Measurements from ENCODE around the gene RNF44.
A peak's percentile ranks its signal among the peaks of the same experiment; 100 is the strongest.
"Not testable (repeated sequence)": the region's sequence is repeated elsewhere in the genome, so short reads cannot be mapped to it uniquely, and the experiment has no call there.

The RNF44 gene

DNA sequence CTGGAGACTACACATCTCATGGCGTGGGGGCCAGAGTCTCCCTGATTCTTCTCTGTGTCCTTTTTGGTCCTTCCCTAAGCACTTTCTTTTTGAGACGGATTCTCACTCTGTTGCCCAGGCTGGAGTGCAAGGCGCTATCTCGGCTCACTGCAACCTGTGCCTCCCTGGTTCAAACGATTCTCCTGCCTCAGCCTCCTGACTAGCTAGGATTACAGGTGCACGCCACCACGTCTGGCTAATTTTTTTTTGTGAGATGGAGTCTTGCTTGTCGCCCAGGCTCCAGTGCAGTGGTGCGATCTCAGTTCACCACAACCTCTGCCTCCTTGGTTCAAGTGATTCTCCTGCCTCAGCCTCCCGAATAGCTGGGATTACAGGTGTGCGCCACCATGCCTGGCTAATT lies 13.7 kb upstream of the RNF44 start:
- DNase-seq = not testable (repeated sequence)

DNA sequence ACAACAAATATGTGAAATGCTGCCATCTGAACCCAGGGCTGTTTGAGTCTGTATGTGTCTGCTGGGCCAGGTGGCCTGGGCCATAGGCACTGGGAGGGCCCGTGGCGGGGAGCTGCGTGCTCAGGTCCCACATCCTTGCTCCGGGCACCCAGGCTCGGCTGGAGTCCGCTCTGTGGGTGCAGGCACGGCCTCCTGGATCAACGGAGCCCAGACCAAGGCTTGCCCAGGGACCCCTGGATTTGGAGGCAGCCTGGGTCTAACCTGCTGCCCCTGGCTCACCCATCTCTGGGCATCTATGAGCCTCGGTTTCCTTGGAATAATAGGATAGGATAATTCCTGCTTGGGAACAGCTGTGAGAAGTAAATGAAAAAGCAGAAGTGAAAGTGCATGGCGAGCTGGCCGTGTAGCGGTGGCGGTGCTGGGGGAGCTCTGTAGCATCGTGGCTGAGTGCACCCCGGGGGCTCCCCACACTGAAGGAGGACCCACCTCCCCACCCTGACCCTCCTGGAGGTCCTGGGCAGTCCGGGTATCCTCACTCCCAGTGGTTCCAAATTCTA lies 13.2 kb upstream of the RNF44 start:
- DNase-seq = no peak

DNA sequence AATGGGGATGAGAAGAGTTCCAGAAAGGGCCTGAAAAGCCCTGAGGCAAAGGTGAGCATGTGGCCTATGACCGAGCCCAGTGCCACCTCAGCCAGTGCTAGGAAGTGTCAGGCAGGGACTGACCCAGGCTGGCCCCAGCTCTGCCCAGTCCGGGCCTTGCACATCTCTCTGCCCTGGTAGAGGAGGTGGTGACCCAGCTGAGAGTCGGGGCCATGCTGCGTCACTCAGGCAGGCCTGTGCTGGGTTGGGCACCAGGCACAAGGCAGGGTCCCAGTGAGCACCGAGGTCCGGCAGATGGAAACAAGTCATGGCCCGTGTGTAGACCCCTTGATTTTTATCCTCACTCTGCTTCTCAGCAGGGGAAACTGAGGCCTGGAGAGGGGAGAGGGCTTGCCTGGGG lies 12.7 kb upstream of the RNF44 start:
- DNase-seq = no peak

DNA sequence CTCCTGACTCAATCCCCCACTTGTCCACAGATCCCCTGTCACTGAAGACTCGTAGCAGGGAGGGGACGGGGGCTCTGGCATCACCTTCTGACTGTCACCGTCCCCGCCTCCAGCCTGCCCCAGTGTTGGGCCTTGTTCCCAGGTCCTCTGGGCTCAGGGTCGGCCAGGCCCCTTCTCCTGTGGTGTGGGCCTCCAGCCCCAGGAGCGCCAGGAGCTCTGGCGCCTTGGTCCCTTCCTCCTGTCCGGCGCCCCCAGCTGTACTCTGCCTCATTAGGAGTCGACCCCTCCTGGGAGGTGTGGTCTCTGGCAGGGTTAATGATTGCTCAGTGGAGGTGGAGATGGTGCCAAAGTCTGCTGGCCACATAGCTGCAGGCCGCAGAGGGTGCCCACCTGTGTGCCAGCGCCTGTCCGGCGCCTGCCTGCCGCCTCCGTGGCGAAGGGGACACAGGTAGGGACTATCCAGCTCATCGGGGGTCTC lies 11.8 kb upstream of the RNF44 start, which contains the start of gene CDHR2:
Gene CDHR2 (plus strand): TSS at position 376 of the 478 bp plus-strand sequence. CDS start 16,011 bp downstream, outside the sequence.
- DNase-seq = no peak

DNA sequence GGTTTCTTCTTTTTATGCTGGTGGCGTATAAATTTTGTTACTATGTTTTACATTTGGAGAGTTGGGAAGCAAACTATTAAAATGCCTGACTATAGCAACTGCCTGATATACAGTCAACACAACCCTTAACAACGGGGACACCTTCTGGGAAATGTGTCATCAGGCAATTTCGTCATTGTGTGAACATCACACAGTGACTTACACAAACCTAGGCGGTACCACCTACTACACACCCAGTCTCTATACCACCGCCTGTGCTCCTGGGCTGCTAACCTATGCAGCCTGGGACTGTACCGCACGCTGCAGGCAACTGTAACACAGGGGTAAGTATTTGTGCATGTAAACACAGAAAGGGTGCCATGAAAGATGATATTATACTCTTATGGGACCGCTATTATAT lies 10.6 kb upstream of the RNF44 start:
- DNase-seq = no peak

DNA sequence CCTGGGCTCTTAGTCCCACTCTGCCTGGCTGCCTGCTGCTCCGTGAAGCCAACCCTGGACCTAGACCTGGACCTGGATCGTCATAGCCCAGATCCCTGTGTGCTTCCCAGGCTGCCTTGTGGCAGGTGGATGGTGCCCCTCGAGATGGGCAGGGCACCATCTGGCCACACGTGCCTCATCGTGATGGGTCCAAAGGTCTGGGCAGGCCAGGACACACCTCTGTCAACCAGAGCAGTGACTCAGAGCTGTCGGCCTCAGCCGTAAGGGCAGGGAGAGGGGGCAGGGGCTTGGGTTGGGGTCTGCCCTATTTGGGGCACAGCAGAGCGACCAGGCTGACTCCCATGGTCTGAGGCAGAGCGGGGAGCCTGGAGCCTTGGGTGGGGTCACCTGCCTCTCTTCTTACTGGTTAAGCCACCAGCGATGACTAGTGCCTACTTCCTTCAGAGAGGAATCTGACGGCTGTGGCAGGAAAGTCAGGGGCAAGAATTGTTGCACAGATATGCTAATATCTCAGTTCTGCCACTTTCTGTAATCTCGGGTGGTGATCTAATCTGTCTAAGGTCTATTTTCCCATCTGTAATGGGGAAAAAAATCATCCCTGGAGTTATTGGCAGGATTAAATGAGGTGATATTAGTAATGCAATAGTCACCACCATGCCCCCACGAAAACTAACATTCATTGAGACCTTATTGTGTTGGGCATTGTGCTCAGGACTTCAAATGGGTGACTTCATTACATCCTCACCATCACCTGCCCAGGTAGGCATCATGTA lies 8.7 kb upstream of the RNF44 start:
- DNase-seq = no peak

DNA sequence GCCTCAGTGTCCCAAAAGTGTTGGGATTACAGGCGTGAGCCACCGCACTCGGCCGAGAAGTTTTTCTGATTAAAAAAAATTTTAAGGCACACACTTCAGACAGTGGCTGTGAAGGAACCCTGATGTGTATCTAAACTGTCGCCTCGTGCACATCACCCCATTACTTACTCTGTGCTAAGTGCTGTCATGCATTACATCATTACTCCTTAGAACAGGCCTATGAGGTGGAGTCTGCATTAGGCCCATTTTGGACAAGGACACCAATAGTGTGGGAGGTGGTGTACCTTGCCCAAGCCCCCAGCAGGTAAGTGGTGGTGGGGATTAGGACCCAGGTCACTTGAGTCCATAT lies 8.2 kb upstream of the RNF44 start:
- DNase-seq = no peak

DNA sequence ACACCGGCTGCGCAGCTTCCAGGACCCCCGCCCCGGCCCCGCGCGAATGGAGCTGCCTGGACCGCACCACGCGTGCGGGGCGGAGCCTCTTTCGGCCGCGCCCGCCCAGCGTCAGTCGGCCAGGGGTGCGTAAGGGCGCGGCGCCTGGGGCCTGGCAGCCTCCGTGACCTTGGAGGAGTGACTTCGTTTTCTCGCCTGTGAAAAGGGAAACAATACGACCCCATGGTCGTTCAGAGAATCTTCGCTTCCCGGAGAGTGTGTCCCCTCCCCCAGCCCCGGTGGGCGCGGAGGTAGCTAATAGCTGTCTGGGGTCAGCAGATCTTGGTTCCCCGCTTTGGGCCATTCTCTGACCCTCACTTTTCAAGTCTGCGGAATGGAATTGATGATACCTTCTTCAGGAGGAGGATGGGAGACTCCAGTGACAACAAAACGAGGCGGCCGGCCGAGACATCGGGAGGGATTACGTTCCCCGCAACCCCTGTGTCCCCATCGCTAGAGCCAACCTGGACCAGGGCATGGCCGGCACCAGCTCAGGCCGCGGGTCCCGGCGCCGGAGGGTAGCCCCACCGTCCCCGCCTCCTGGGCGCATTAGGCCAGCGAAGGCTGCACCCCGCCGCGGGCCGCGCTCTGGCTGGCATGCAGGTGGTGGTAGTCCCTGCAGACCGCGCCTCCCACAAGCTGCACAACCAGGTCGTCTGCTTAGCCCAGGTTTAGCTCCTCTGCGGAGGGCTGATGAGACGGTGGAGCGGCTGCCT lies 6.4 kb upstream of the RNF44 start:
- DNase-seq = peak; percentile 62

DNA sequence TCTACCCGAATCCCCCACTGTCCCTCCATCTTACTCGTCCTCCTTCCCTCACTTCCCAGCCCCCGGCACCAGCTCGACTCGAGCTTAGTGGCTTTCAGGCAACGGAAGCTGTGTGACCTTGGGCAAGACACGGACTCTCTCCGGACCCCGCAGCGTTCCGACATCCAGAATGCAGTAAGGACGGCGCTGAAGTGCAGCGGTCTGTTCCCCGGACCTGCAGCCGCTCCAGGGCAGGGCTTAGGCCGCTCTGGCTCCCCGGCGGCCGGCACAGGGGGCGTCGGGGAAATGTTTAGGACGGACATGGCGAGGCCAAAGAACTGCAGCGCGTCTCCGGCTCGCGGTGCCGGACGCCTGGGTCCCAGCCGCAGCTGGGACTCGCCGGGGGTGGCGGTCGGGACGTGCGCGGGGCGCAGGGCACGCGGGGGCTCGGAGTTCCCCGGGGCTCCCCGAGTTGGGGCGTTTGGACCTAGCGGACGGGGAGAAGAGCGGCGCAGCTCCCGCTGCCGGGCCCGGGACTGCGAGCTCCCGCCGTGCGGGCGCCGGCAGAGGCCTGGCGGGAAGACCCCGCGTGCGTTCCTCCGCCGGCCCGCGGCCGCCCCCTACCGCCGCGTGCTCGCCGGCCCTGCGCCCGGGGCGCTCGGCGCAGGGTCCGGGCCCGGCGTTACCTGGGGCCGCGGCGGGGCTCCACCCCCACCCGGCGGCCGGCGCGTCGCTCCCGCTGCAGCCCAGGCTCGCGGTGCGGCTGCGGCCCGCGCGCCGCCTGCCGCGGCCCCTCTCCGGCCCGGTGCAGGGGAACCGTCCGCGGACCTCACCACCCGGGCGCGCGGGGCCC lies 5.6 kb upstream of the RNF44 start:
- DNase-seq = peak; percentile 37

DNA sequence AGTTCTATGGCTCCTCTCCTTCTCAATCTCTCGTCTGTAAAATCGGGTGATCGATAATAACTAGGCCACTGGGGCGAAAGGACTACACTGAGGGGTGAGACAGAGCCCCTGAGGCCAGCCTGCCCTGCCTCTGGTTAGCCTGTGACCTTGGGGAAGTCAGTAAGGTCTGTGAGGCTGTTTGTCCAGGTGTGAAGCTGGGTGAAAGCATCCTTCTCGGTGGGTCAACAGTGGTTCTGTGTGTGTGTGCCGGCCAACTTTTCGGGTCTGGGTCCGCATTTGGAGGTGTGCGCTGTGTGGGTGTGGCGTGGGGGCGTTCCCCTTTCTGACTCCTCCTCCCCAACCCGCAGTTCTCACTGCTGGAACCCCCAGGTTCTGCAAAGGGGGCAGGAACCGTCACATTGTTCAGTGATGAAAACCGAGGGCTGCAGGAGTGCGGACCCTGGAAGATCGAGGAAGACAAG lies 5.0 kb upstream of the RNF44 start:
- no peak for DNase-seq

DNA sequence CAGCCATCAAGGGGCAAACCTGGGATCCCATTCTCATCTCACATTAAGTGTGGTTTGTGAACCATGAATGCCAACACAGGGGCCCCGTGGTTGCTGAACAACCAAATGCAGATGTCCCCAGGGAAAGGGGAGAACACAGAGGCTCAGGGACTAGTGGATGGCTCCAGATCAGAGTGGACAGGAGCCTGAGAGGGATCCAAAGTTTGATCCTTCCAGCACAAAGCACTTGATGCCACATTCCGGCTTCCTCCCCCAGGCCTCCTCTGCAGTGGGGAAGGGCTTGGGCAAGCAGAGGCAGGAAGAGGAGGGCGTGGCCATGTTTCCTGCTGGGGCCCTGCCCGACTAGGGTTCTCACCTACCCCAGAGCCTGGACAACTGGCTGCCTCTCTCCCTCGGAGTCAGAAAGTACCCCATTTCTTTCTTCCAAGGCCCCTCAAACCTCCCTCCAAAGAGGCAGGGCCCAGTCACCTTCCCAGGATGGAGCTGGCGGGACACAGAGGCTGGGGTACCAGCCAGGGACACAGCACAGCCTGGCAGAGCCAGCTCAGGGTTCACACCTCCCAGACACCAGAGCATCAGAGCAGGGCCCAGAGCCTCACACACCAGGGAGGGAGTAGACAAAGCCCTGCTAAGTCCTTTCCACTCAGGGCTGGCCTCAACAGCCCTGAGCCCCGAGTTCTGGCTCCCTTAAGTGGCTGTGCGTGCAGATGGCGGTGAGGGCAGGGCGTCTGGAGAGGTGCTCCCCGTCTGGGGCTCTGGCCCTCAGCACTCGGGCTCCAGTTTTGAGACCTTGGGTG lies 4.3 kb upstream of the RNF44 start:
- DNase-seq = no peak

DNA sequence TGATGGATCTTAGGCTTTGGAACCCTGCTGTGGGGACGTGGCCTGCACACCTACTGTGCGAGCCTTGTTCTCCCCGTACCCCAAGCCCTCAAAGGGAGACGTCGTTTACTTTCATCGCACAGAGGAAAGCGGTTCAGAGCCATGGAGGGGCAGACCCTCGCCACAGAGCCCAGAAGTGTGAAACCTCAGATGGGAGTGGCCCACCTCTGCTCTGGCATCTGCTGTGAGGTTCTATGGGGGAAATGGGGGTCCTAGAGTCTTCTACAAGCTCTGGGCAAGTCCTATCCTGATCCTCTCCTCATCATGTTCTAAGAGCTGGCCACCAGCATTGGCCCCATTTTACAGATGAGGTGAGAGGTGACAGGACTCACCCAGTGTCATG lies 3.7 kb upstream of the RNF44 start:
- DNase-seq = no peak

DNA sequence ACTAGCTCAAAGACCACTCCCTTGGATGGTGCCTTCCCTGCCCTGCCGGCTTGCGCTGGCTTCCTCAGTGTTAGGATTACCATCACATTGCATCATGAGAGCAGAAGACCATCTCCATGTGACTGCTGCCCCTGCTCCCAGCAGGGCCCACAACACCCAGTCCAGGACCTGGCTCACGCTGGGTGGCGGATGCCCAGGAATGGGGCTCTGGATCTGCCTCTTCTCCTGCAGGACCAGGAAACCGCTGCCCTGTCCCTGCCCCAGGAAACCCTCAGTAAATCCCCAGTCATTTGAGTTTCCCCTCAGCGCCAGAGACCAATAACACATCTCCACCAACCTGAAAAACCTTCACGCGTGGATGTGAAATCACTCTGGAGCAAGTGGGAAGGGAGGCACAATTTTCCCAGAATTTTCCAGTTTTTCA lies 3.3 kb upstream of the RNF44 start:
- no peak for DNase-seq

DNA sequence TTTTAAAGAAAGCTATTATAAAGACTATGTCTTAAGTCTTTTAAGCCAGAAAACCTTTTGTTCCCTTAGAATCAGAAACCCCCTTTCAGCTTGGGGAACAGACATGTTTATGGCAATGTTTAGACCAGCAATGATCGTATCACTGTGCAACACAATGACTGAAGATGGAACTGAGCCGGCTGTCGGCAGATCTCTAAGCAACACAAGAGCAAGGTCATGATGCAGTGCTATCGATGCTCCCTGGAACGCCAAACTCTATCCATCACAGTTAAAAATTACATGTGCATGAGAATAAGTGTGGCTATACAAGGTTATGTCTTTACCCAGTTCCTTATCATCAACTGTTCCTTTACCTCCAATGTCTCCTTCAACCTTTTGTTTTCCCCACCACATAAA lies 1.8 kb upstream of the RNF44 start:
- no peak for DNase-seq

DNA sequence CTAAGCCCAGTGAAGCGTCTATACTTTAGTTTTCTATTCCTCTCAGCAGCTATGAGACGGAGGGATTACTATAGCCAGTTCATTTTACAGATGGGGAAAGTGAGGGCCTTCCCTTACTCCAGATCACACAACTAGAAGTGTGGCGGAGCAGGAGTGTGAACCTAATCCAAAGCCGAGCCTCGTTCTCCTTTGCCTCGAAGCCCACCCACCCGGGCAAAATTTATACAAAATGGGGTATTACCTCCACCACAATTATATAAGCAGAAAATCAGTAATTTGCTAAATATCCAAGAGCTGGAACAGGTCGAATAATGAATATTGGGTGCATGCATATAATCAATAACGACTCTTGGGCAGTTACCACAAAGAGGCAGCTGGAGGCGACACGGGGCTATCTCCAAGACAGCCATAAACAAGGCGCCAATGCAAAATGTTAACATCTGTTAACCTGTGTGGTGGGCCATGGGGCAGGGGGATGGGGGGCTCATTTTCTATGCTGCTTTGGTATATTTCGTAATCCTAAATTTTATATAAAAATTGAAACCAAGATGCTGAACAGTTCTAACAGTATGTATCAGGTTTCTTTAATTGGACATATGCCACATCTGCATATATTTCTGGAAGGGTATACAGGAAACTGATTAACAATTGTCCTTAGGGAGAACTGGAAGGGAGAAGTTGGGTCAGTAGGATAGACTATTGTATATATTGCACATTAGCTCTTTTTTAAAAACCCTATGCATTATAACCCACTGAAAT lies 1.2 kb upstream of the RNF44 start:
- DNase-seq = no peak

DNA sequence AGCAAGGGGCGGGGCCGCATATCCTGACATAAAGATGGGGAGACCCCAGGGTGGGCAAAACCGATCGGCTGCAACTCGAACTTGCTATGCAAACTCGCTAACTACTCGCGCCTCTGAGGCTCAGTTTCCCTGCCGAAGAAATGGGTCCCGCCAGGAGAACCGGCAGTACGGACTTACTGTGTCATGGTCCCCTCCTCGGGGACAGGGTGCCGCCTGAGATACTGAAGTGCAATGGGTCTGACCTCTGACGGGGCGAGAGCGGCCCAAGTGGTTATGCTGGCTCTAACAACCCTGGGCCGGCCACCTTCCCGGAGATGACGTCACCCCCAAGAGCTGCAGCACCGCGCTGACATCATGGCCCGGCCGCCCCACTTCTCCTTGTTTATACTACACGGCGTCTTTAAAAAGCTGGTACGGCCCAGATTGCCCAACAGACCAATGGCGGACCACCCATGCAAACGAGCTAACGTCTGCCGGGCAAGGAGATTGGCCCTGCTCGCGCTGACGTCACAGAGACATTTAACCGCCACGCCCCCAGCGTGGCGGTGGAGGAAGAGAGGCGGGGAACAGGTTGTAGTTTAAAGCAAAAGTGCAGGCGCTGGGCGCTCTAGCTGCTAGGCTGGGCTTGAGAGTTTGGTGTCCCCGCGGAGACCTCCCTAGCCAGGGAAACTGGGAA lies 490 bp upstream of the RNF44 start:
- peak; percentile 88 for DNase-seq

DNA sequence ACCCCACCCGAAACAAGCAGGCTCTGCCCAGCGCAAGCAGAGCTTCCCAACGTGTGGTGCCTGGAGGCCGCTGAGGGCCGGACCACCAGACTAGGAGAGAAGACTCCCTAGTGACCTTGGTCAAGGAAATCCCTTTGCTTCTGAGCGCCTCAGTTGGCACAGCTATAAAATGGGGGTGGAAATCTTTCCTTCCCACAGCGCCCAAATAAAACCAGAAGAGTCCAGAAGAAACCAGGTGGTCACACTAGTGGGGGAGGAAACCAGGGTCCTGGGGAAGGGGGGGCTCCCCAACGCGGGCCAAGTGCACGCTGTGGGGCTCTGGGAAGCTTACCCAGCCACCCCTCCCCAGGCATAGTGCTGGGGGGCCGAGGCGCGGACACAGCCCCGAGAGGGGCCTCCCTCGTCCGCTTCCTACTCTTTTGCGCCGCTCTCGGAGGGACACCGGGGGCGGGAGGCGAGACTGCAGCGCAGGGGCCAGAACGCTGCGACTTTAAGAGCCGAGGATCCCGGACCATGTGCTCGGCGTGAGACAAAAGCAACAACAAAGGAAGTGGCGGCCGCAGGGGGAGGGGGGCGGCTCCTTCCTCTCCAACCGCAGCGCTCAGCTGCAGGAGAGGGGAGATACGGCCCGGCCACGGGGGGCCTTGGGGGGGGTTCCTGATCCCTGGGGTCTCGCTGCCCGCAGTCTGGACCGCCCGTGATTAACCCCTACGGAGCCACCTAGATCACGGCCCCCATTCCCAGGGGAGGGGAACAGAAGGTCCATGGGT lies 885 bp downstream of the RNF44 start:
- peak; percentile 80 for DNase-seq

DNA sequence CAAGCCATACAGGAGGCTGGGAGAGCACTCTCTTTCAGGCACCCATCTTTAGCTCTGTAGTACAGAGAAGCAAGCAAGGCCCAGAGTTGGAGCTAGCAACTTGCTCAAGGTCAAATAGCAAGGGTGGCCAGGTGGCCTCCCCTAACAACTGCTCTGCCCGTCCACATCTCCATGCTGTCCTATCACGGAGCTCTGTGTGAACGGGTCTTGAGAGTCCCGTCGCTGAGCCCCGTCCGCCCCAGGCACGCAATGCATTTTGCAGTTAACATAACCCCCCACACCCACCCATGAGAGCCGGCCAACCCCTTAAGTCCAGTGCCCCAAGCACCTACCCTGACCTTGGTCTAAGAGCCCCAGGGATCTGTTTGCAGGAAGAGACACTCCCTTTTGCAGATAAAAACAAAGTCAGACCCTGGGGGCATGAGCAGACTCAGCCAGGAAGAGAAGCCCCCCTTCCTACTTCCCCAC lies 1.5 kb downstream of the RNF44 start:
- DNase-seq = no peak

DNA sequence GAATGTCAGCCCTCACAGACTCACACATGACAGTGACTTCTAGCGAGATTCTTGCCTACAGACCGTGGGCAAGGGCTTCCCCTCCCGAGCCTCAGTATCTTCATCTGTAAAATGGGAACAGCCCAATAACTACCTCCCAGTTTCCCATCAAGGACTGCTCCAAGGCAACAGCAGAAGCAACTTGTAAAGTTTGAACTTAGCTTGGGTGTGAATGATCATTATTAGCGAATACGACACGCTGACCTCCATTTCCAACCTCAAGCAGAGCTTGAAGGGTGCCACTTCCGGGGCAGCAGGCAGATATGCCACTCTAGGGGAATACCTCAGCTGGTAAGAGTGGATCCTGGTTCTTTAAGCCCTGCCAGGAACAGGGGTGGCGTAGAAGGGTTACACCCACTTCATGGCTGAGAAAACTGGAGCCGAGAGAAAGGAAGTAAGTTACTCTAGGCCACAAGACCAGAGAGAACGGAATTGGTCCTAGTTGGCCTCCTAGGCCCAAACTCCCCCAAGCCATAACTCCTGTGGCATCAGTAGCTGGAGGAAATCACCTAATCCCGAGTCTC lies 2.0 kb downstream of the RNF44 start:
- DNase-seq = no peak

Data from activated gamma-delta T cell (primary cell).